HG02798 (cell line): ENCODE results near the gene TOMM7.
A peak's percentile ranks its signal among the peaks of the same experiment; 100 is the strongest.
"Not testable (repeated sequence)": the region's sequence is repeated elsewhere in the genome, so short reads cannot be mapped to it uniquely, and the experiment has no call there.

Experiments
- ATAC-seq: cut with Tn5 transposase; IDR thresholded peaks from one replicate; pipeline ENCODE4 v1.9.1; 2021; ENCODE audit warnings: mild to moderate bottlenecking; ENCODE audit not compliant: unreplicated experiment, poor library complexity

TOMM7 gene

GRCh38 chr7:22854158-22855048 lies 31.8 kb upstream of the TOMM7 start:
- peak; percentile 87 for ATAC-seq

GRCh38 chr7:22853674-22854157 lies 31.1 kb upstream of the TOMM7 start:
- ATAC-seq = peak; percentile 28

GRCh38 chr7:22853138-22853537 lies 30.5 kb upstream of the TOMM7 start:
- no peak for ATAC-seq

GRCh38 chr7:22851145-22851544 lies 28.5 kb upstream of the TOMM7 start:
- ATAC-seq = no peak

- not testable (repeated sequence) for ATAC-seq
Measured at GRCh38 chr7:22850394-22850793, 27.7 kb upstream of the TOMM7 start.

- ATAC-seq = no peak
Measured at GRCh38 chr7:22849662-22850061, 27.0 kb upstream of the TOMM7 start.

- no peak for ATAC-seq
Measured at GRCh38 chr7:22849172-22849571, 26.5 kb upstream of the TOMM7 start.

GRCh38 chr7:22846961-22847360 lies 24.3 kb upstream of the TOMM7 start:
- no peak for ATAC-seq

- ATAC-seq = no peak
Measured at GRCh38 chr7:22845221-22845834, 22.7 kb upstream of the TOMM7 start.

GRCh38 chr7:22843681-22844309 lies 21.1 kb upstream of the TOMM7 start:
- ATAC-seq = no peak

- ATAC-seq = no peak
Measured at GRCh38 chr7:22842973-22843372, 20.3 kb upstream of the TOMM7 start.

- no peak for ATAC-seq
Measured at GRCh38 chr7:22842383-22842941, 19.8 kb upstream of the TOMM7 start.

GRCh38 chr7:22841954-22842353 lies 19.3 kb upstream of the TOMM7 start:
- ATAC-seq = no peak

GRCh38 chr7:22837308-22837707 lies 14.7 kb upstream of the TOMM7 start:
- ATAC-seq = no peak

- not testable (repeated sequence) for ATAC-seq
Measured at GRCh38 chr7:22836506-22836905, 13.9 kb upstream of the TOMM7 start.

- no peak for ATAC-seq
Measured at GRCh38 chr7:22833957-22834356, 11.3 kb upstream of the TOMM7 start.

GRCh38 chr7:22833113-22833855 lies 10.6 kb upstream of the TOMM7 start:
- no peak for ATAC-seq

- no peak for ATAC-seq
Measured at GRCh38 chr7:22832401-22832800, 9.8 kb upstream of the TOMM7 start.

GRCh38 chr7:22831602-22832305 lies 9.1 kb upstream of the TOMM7 start:
- ATAC-seq = no peak

GRCh38 chr7:22827563-22827962 lies 4.9 kb upstream of the TOMM7 start:
- no peak for ATAC-seq
